MCF 10A (cell line): Measurements from ENCODE around the gene C3orf62. TPM values are rescaled to one million over a fixed set of nuclear protein-coding genes. Genes with fewer than 3 reads are reported as not detected.

Experiments
- Bru-seq: library from RNA; stranded (reverse); fragments of 400-500 nt; gene quantifications from one replicate; lab custom pipeline; 2021; lab: Mats Ljungman, UMichigan
- BruChase-seq, 2 experiments: library from RNA; stranded (reverse); fragments of 400-500 nt; gene quantifications; one replicate each; lab custom pipeline; 2021; lab: Mats Ljungman, UMichigan
- BruUV-seq: library from RNA; stranded (reverse); fragments of 400-500 nt; replicated peaks from 2 replicates; lab custom pipeline; 2021; lab: Mats Ljungman, UMichigan
- CTCF ChIA-PET: fragments of 300-600 bp; sonication (Branson Sonifier 250); formaldehyde crosslinking; extraction: SDS; loops from one replicate; lab custom pipeline; 2021; ENCODE audit warnings: antibody characterized with exemption, inconsistent platforms; lab: Yijun Ruan, JAX
- POLR2A ChIA-PET: fragments of 300-600, 350-650 bp; sonication (Branson Sonifier 250); formaldehyde crosslinking; extraction: SDS; loops from one replicate; lab custom pipeline; 2020; ENCODE audit warnings: antibody characterized with exemption, inconsistent platforms; lab: Yijun Ruan, JAX
- DNase-seq: peaks from one replicate; pipeline ENCODE4 v3.0.0-alpha.2; 2018; ENCODE audit not compliant: unreplicated experiment
- H3K27ac Mint-ChIP-seq: one replicate; pipeline ENCODE4 v1.8.0; 2022; ENCODE audit warnings: mild to moderate bottlenecking, low read depth, mixed read lengths; ENCODE audit not compliant: unreplicated experiment
- H3K27me3 Mint-ChIP-seq: one replicate; pipeline ENCODE4 v1.8.0; 2022; ENCODE audit warnings: mixed read lengths; ENCODE audit not compliant: insufficient read depth, unreplicated experiment
- H3K36me3 Mint-ChIP-seq: one replicate; pipeline ENCODE4 v1.8.0; 2022; ENCODE audit warnings: mild to moderate bottlenecking, moderate library complexity, mixed read lengths; ENCODE audit not compliant: insufficient read depth, unreplicated experiment
- H3K4me1 Mint-ChIP-seq: one replicate; pipeline ENCODE4 v1.8.0; 2022; ENCODE audit warnings: mixed read lengths; ENCODE audit not compliant: insufficient read depth, unreplicated experiment
- H3K4me3 Mint-ChIP-seq: one replicate; pipeline ENCODE4 v1.8.0; 2022; ENCODE audit warnings: mild to moderate bottlenecking, moderate library complexity, mixed read lengths; ENCODE audit not compliant: unreplicated experiment
- H3K9me3 Mint-ChIP-seq: one replicate; pipeline ENCODE4 v1.8.0; 2022; ENCODE audit warnings: mixed read lengths; ENCODE audit not compliant: unreplicated experiment
- CTCF ChIP-seq: fragments of 200-600 bp; IDR thresholded peaks from one replicate; pipeline ENCODE4 v1.8.0; 2022; ENCODE audit warnings: antibody characterized with exemption, mild to moderate bottlenecking; ENCODE audit not compliant: unreplicated experiment
- intact Hi-C: fragments of 100-400 bp; cut with micrococcal nuclease; formaldehyde crosslinking; loops from 2 replicates; pipeline ENCODE4 v1.14.1; 2022
- long read RNA-seq: library from polyadenylated mRNA; stranded (forward); transcript quantifications from one replicate; pipeline ENCODE4 v2.0.0, GENCODE V29; 2022
- total RNA-seq: library from RNA; stranded (reverse); gene quantifications from 2 replicates; pipeline ENCODE4 v1.2.3, GENCODE V29; 2022

The C3orf62 gene
- total RNA-seq, result 8.1 and 9.4 TPM in 2 replicates
- percentile 75 among the genes with signal in this experiment for Bru-seq, nascent RNA
- BruChase-seq, experiment 1, labeled RNA remaining after a 6-hour chase, result percentile 88 among the genes with signal in this experiment
- BruChase-seq, experiment 2, labeled RNA remaining after a 2-hour chase, result percentile 88 among the genes with signal in this experiment
- long read RNA-seq, full-length matches to known transcripts, result 4 of 6 reads
- long read RNA-seq, partial matches to known transcripts, result 0 of 6 reads
- long read RNA-seq, other reads (novel, unspliced or antisense), result 2 of 6 reads

DNA sequence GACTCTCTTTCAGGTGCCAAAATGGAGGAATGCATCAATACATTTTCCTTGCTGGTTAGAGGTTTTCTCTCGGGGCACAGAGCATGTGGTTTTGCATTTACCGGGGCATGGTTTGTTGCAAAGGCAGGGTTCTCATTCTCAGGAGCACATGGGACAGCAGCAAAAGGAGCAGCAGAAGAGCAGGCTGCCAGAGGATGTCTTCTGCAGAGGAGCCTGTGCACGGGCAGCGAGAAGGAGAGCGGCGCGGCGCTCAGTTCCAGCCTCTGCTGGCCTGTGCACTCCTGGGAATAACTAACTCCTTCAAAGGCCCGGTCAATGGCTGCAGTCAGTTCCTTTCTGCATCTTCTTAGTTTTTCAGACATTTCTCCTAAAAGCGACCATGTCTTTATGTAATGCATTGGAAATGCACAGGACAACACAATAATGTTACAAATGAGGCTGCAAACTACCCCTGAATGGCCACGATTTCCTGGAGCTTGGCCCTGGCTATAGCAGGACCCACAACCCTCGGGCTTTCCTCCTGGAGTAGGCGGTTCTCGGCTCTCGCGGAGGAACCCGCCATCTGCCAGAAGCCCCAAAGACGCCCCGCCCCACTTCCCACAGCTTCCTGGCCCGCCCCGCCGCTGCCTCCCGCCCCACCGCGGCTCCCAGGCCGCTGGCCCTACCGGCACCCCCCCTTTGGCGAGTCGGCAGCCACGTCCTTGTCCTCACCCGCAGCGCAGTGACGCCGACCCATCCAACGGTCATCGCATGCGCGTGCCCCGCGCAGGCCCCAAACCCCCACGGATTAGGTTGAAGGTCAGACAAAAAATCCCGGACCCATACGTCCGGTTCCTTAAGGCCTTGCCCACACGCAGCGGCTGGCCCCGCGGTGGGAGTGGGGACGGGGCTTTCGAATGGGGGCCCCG is at the start of gene C3orf62:
C3orf62 (minus strand) TSS at position 758 of the 908 bp plus-strand sequence; CDS start at position 398, 360 bp downstream.
- Mint-ChIP-seq H3K27ac (peak within 1 kb of the TSS; percentile 27), H3K4me1 (no peaks in the 10 kb centered on the region), H3K4me3 (peak within 1 kb of the TSS; percentile 58), H3K9me3 (no peaks in the 10 kb centered on the region), H3K36me3 (peaks cover 46% of the 10 kb centered on the region), H3K27me3 (no peaks in the 10 kb centered on the region)
- DNase-seq, result peak; percentile 49
- CTCF ChIA-PET, result no interaction called here
- BruUV-seq, result no TSS peak
- TF ChIP-seq CTCF, result no peak
- POLR2A ChIA-PET, result no interaction called here
- intact Hi-C loops, result no loop called here

DNA sequence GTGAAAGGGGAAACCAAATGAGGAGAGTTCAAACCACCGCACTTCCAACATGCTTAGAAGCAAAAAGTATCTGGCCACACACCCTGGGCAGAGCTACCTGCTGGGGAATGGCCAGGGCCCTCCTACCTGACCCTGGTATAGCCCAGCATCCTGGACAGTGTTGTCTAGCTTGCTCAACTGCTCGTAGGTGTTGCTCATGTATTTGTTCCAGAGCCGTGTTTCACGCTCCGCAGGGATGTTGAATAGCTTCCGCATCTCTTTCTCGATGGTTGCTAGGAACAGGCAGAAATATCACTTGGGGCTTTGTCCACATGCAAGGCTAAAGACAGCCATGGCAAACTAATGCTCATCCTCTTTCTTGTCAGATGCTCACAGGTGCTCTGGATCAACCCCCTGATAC is 47.7 kb upstream of the C3orf62 start:
- ChIA-PET CTCF (interaction anchor here (0.6 to 1.2 kb wide), 3 partner anchors 15 to 133 kb away, joined by 3 to 4 read pairs (median 3); partner anchors contain the start of gene USP4), POLR2A (no interaction called here)
- peak overlapping the region; percentile 67 for H3K27ac Mint-ChIP-seq
- no peak for DNase-seq
- H3K36me3 Mint-ChIP-seq, result peaks cover 88% of the 10 kb centered on the region
- intact Hi-C loops, result no loop called here
- no peak for TF ChIP-seq CTCF
- no peaks in the 10 kb centered on the region for H3K27me3 Mint-ChIP-seq
- no peak overlapping the region for H3K4me3 Mint-ChIP-seq
- H3K4me1 Mint-ChIP-seq, result no peaks in the 10 kb centered on the region
- H3K9me3 Mint-ChIP-seq, result no peaks in the 10 kb centered on the region
- BruUV-seq, result no TSS peak

DNA sequence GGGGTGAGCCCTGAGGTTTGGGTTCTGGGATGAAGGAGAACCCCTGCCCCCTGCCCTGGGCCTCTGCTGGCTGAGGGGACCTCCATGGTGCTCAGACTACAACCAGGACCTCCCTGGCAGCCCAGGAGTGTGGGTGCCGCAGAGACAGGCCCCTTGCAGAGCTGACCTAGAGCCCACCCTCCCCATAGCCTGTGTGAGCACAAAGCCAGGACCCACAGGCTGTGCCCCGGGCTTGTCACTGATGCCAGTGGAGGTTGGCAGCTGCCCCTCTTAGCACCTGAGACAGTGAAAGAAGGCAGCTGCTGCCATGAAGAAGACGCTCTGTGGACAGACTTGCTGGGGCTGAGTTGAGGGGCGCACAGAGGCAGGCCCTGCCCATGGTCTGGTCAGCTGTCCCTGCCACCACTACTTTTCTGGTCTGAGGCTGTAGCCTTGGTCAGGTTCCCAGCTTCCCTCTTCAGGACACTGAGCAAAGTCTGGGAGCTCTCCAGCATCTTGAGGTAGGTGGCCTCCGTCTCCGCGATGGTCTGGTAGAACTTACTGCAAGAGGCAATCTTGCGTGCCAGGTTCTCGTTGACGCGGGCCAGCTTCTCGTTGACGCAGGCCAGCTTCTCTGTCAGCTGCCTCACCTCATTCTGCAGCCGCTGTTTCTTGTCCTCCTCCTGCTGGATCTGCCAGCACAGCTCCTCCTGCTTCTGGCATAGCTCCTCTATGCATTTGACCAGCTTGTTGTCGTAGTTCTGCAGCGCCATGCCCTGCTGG is 39.8 kb upstream of the C3orf62 start:
- Mint-ChIP-seq H3K4me1 (no peaks in the 10 kb centered on the region), H3K27me3 (no peaks in the 10 kb centered on the region), H3K27ac (no peak overlapping the region), H3K9me3 (no peaks in the 10 kb centered on the region), H3K36me3 (peaks cover 79% of the 10 kb centered on the region), H3K4me3 (no peak overlapping the region)
- intact Hi-C loops, result no loop called here
- BruUV-seq, result no TSS peak
- CTCF ChIA-PET, result interaction anchor here (0.6 to 1.3 kb wide), 3 partner anchors 8 to 146 kb away, joined by 3 to 5 read pairs (median 4); no protein-coding TSS in a partner anchor
- no peak for TF ChIP-seq CTCF
- DNase-seq, result no peak
- POLR2A ChIA-PET, result interaction anchor here (0.7 kb wide), 1 partner anchor 430 kb away, joined by 3 read pairs; no protein-coding TSS in a partner anchor
